ENCODE measurements around the gene JAM3. TPM values are rescaled to one million over a fixed set of nuclear protein-coding genes. Genes with fewer than 3 reads are reported as not detected.

Gene JAM3
- total RNA-seq (2022; extraction: Qiagen RNA extraction; ENCODE audit: low read depth), result 3.9 to 4.4 TPM (median 4.4 TPM) in 5 replicates

GRCh38 chr11:134068829-134069425 lies at the start of gene JAM3:
Gene JAM3 (plus strand): TSS chr11:134069072. CDS start chr11:134069084, 12 bp downstream.

Other genes starting within 250 kb of the JAM3 start
- gene SPATA19, start 223.6 kb upstream of the JAM3 start, total RNA-seq (2022; extraction: Qiagen RNA extraction; ENCODE audit: low read depth), result not detected in 5 replicates
- gene IGSF9B, start 112.1 kb upstream of the JAM3 start, total RNA-seq (2022; extraction: Qiagen RNA extraction; ENCODE audit: low read depth), result 0.55 to 2.3 TPM (median 2.0 TPM) in 5 replicates
- gene NCAPD3, start 154.9 kb downstream of the JAM3 start, total RNA-seq (2022; extraction: Qiagen RNA extraction; ENCODE audit: low read depth), result 20.2 to 27.5 TPM (median 25.1 TPM) in 5 replicates
- gene VPS26B, start 155.6 kb downstream of the JAM3 start, total RNA-seq (2022; extraction: Qiagen RNA extraction; ENCODE audit: low read depth), result 18.0 to 23.8 TPM (median 23.0 TPM) in 5 replicates
- gene THYN1, start 184.3 kb downstream of the JAM3 start, total RNA-seq (2022; extraction: Qiagen RNA extraction; ENCODE audit: low read depth), result 16.5 to 20.9 TPM (median 19.0 TPM) in 5 replicates
- gene ACAD8, start 184.5 kb downstream of the JAM3 start, total RNA-seq (2022; extraction: Qiagen RNA extraction; ENCODE audit: low read depth), result 7.6 to 11.3 TPM (median 10.4 TPM) in 5 replicates
- gene GLB1L3, start 207.3 kb downstream of the JAM3 start, total RNA-seq (2022; extraction: Qiagen RNA extraction; ENCODE audit: low read depth), result not detected in 5 replicates

Data from A549 treated with ZK216348 at 1 μM for 4 hours (cell line).